ENCODE data around the gene KRTAP3-1. TPM values are rescaled to one million over a fixed set of nuclear protein-coding genes. Genes with fewer than 3 reads are reported as not detected.

The KRTAP3-1 gene
- total RNA-seq, 2 experiments from 2014 or later = not detected

GRCh38 chr17:41026715-41027471, 18.0 kb upstream of the KRTAP3-1 start, which contains the start of gene KRTAP1-5:
TSS of gene KRTAP1-5 (minus strand) at chr17:41027208. CDS start at chr17:41027155, 53 bp downstream.
- Histone ChIP-seq H3K36me3 (ENCODE audit: insufficient read depth, low read length) (no peaks in the 10 kb centered on the region), H3K9me2 (ENCODE audit: insufficient read depth, low read length) (no peaks in the 10 kb centered on the region), H3K4me3 (ENCODE audit: low read depth, low read length, poor library complexity, severe bottlenecking) (no peak within 1 kb of the TSS), H3K9me3 (ENCODE audit: low read length) (no peaks in the 10 kb centered on the region), H2AFZ (ENCODE audit: low read length) (no peak within 1 kb of the TSS), H3K27ac (ENCODE audit: low read depth, low read length, poor library complexity, severe bottlenecking) (no peak within 1 kb of the TSS), H3K4me2 (ENCODE audit: low read length) (no peak within 1 kb of the TSS), H3K79me2 (ENCODE audit: insufficient read depth, low read depth, low read length) (no peaks in the 10 kb centered on the region), H4K20me1 (ENCODE audit: insufficient read depth, low read length) (no peaks in the 10 kb centered on the region), H3K4me1 (ENCODE audit: insufficient read depth, low read length, poor library complexity, severe bottlenecking) (no peaks in the 10 kb centered on the region)
- no TSS peak for BruUV-seq (replicated peaks)
- ChIA-PET CTCF (ENCODE audit: unreplicated experiment) (no interaction called here), POLR2A (no interaction called here)
- intact Hi-C loops (cut with micrococcal nuclease; ENCODE audit: unreplicated experiment) = no loop called here
- DNase-seq (ENCODE audit: low spot score) = no peak
- no peak for TF ChIP-seq CTCF (conservative IDR thresholded peaks at IDR 0.05; ENCODE audit: low read length)
- TF ChIP-seq EZH2phosphoT487 (IDR thresholded peaks at IDR 0.05; ENCODE audit: borderline replicate concordance, low read depth, low read length) = no peak

- intact Hi-C loops (cut with micrococcal nuclease; ENCODE audit: unreplicated experiment) = no loop called here
Measured at GRCh38 chr17:41024697-41025096, 15.8 kb upstream of the KRTAP3-1 start.

More at GRCh38 chr17:41024697-41025096, 15.8 kb upstream of the KRTAP3-1 start:
- H3K9me3 ChIP-seq (ENCODE audit: low read length) = no peaks in the 10 kb centered on the region
- BruUV-seq (replicated peaks) = no TSS peak
- H3K4me3 ChIP-seq (ENCODE audit: low read depth, low read length, poor library complexity, severe bottlenecking) = no peak overlapping the region
- H3K27ac ChIP-seq (ENCODE audit: low read depth, low read length, poor library complexity, severe bottlenecking) = no peak overlapping the region
- POLR2A ChIA-PET = interaction anchor here (0.7 kb wide), 1 partner anchor 19 kb away, joined by 3 read pairs; no protein-coding TSS in a partner anchor
- H4K20me1 ChIP-seq (ENCODE audit: insufficient read depth, low read length) = no peaks in the 10 kb centered on the region
- CTCF ChIA-PET (ENCODE audit: unreplicated experiment) = no interaction called here
- H2AFZ ChIP-seq (ENCODE audit: low read length) = no peak overlapping the region
- no peaks in the 10 kb centered on the region for H3K4me1 ChIP-seq (ENCODE audit: insufficient read depth, low read length, poor library complexity, severe bottlenecking)
- no peaks in the 10 kb centered on the region for H3K36me3 ChIP-seq (ENCODE audit: insufficient read depth, low read length)
- no peaks in the 10 kb centered on the region for H3K79me2 ChIP-seq (ENCODE audit: insufficient read depth, low read depth, low read length)
- no peaks in the 10 kb centered on the region for H3K9me2 ChIP-seq (ENCODE audit: insufficient read depth, low read length)
- TF ChIP-seq CTCF (conservative IDR thresholded peaks at IDR 0.05; ENCODE audit: low read length) = no peak
- TF ChIP-seq EZH2phosphoT487 (IDR thresholded peaks at IDR 0.05; ENCODE audit: borderline replicate concordance, low read depth, low read length) = no peak
- no peak overlapping the region for H3K4me2 ChIP-seq (ENCODE audit: low read length)
- DNase-seq (ENCODE audit: low spot score) = no peak

Measured in OCI-LY7 (cell line).